Measurements from ENCODE around the gene CDK19.

GRCh38 chr6:110690106-110690654 is 125.1 kb downstream of the CDK19 start:
- TF ChIP-seq CTCF (IDR thresholded peaks at IDR 0.05) (no peak), ZFX (IDR thresholded peaks at IDR 0.05; ENCODE audit: borderline replicate concordance) (no peak)

Data from 22Rv1 (cell line).